Activated CD8-positive, alpha-beta T cell treated with anti-CD3 and anti-CD28 coated beads for 36 hours (primary cell): ENCODE results near the gene STAC2. TPM values are rescaled to one million over a fixed set of nuclear protein-coding genes. Genes with fewer than 3 reads are reported as not detected.

Source experiments
- ATAC-seq: fragments of 200-7000 bp; cut with Tn5 transposase; one replicate; pipeline ENCODE4 v1.10.0; 2021; ENCODE audit warnings: mild to moderate bottlenecking, moderate library complexity
- CTCF ChIA-PET: fragments of 350-600 bp; sonication (Branson Sonifier 250); formaldehyde crosslinking; loops from one replicate; lab custom pipeline; 2021; ENCODE audit warnings: antibody characterized with exemption; lab: Charles Lee
- POLR2A ChIA-PET: fragments of 350-600 bp; sonication (Branson Sonifier 250); formaldehyde crosslinking; loops from one replicate; lab custom pipeline; 2021; ENCODE audit warnings: antibody characterized with exemption; lab: Charles Lee
- DNase-seq: peaks from one replicate; pipeline ENCODE4 v3.0.0-alpha.2; 2020
- H3K27ac Mint-ChIP-seq: one replicate; pipeline ENCODE4 v1.8.0; 2021; ENCODE audit warnings: mild to moderate bottlenecking, mixed read lengths
- H3K27me3 Mint-ChIP-seq: one replicate; pipeline ENCODE4 v1.8.0; 2021; ENCODE audit warnings: mixed read lengths
- H3K36me3 Mint-ChIP-seq: one replicate; pipeline ENCODE4 v1.8.0; 2021; ENCODE audit warnings: low read depth, mixed read lengths
- H3K4me1 Mint-ChIP-seq: one replicate; pipeline ENCODE4 v1.8.0; 2021; ENCODE audit warnings: low read depth, mixed read lengths
- H3K4me3 Mint-ChIP-seq: one replicate; pipeline ENCODE4 v1.8.0; 2021; ENCODE audit warnings: mild to moderate bottlenecking, moderate library complexity, mixed read lengths
- H3K9me3 Mint-ChIP-seq: one replicate; pipeline ENCODE4 v1.8.0; 2021; ENCODE audit warnings: mixed read lengths
- intact Hi-C: fragments of 100-400 bp; cut with micrococcal nuclease; formaldehyde crosslinking; loops from one replicate; pipeline ENCODE4 v1.10.0; 2022
- total RNA-seq, 2 experiments: library from RNA; stranded (reverse); gene quantifications; one replicate each; pipeline ENCODE4 v1.2.3, GENCODE V29; 2021
- TF ChIP-seq, protein P1 (sequence below): fragments of 200-600 bp; IDR thresholded peaks from one replicate; pipeline ENCODE4 v1.8.0; 2022; ENCODE audit warnings: antibody characterized with exemption, mild to moderate bottlenecking

STAC2 gene
- total RNA-seq, 2 experiments from 2014 or later: 0.47 to 0.56 TPM

DNA sequence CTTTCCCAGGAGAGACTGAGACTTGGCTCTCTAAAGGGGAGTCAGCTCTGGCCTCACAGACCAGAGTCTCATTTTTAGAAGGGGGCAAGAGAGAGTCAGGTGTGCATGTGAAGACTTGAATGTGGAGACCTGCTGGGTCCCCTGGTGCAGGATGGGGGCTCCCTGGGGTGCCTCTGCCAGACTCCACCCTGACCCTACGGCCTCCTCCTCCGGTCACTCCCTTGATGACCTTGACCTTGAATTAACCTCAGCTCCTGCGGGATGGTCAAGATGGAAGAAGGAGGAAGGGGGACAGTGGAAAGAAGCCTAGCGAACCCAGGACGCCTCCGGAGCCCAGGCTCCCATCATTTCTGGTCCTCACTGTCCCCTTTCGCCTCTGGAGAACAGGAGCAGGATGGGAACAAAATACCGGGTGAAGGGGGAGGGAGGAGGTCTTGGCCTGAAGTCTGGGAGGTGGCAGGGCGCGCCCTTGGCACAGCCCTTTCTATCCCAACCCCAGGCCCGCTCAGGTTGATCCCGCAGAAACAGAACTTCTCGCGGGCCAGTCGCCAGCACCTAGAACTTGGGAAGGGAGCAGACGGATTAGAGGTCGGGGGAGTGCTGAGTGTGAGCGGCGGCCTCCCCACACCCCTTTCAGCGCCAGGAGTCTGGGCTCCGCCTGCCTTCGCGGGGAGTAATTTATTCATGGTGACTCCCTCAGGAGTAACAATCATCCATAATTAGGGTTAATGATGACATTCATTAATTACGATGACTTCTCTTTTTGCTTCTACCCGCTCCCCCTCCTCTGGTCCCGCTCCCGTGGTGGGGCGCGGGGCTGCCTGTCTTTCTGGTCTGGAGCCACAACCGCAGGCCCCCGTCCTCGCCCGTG is 1.6 kb downstream of the STAC2 start:
- CTCF ChIA-PET: interaction anchor here (1.3 to 27.4 kb wide), 2 partner anchors 11 to 21 kb away, joined by 8 to 516 read pairs; no protein-coding TSS in a partner anchor
- no peaks in the 10 kb centered on the region for H3K36me3 Mint-ChIP-seq
- TF ChIP-seq, protein P1, sequence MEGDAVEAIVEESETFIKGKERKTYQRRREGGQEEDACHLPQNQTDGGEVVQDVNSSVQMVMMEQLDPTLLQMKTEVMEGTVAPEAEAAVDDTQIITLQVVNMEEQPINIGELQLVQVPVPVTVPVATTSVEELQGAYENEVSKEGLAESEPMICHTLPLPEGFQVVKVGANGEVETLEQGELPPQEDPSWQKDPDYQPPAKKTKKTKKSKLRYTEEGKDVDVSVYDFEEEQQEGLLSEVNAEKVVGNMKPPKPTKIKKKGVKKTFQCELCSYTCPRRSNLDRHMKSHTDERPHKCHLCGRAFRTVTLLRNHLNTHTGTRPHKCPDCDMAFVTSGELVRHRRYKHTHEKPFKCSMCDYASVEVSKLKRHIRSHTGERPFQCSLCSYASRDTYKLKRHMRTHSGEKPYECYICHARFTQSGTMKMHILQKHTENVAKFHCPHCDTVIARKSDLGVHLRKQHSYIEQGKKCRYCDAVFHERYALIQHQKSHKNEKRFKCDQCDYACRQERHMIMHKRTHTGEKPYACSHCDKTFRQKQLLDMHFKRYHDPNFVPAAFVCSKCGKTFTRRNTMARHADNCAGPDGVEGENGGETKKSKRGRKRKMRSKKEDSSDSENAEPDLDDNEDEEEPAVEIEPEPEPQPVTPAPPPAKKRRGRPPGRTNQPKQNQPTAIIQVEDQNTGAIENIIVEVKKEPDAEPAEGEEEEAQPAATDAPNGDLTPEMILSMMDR: no peak
- ATAC-seq: no peak
- POLR2A ChIA-PET: interaction anchor here (0.5 to 1.8 kb wide), 5 partner anchors 12 to 326 kb away, joined by 3 to 10 read pairs (median 5); partner anchors contain the start of gene RPL19
- no peaks in the 10 kb centered on the region for H3K9me3 Mint-ChIP-seq
- intact Hi-C loops: no loop called here
- H3K27ac Mint-ChIP-seq: no peak overlapping the region
- H3K27me3 Mint-ChIP-seq: peaks cover 26% of the 10 kb centered on the region
- DNase-seq: no peak
- H3K4me1 Mint-ChIP-seq: peaks cover 10% of the 10 kb centered on the region
- no peak overlapping the region for H3K4me3 Mint-ChIP-seq

DNA sequence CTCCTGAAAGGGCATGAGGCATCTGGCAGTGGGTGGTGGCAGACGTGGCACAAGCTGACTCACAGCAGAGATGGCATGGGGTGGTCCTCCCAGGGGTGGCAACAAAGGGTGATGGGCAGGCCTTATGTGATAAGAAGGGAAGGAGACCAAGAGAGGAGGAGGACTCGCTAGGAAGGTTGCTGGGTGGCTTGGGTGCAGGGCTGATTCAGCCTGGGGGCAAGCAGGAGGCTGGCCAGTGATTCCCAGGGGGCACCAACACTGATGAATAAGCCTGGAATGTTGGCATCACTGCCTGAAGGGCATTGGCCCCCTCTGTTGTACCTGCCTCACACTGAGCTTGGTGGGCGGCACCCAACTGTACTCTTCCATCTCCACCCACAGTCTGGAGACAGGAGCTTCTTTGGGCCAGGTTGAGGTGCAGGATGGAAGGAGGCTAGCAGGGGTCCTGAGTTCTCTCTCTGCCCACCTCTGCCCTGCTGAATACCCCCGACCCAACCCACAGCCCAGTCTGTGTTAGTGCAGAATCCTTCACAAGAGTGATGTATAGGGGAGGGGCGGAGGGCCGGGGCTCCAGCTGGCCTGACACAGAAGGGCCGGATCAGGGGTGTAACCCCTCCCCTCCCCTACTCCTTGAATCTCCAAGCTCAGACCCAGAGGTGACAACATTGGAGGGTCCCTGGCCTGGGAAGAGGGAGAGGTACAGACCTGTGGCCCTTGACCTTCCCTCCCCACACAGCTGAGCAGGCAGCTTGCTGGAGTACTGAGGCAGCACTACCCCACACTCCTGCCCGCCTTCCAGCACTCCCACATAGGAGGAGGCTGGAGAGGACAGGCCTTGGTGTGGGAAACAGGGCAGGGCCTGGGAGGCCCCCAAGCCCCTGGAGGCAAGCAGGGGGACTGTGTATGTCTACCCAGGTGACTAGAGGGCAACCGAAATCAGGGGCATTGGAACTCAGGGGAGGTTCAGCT is 2.6 kb downstream of the STAC2 start:
- peaks cover 29% of the 10 kb centered on the region for H3K27me3 Mint-ChIP-seq
- intact Hi-C loops: no loop called here
- no peaks in the 10 kb centered on the region for H3K9me3 Mint-ChIP-seq
- ChIA-PET POLR2A (interaction anchor here (0.9 to 1.8 kb wide), 4 partner anchors 13 to 23 kb away, joined by 3 to 10 read pairs (median 6); partner anchors contain the start of gene RPL19), CTCF (interaction anchor here (1.3 to 27.4 kb wide), 4 partner anchors 12 to 58 kb away, joined by 3 to 516 read pairs (median 6); no protein-coding TSS in a partner anchor)
- no peak overlapping the region for H3K27ac Mint-ChIP-seq
- no peak for DNase-seq
- H3K4me3 Mint-ChIP-seq: no peak overlapping the region
- no peaks in the 10 kb centered on the region for H3K36me3 Mint-ChIP-seq
- peaks cover 10% of the 10 kb centered on the region for H3K4me1 Mint-ChIP-seq
- TF ChIP-seq, protein P1: no peak
- ATAC-seq: no peak

DNA sequence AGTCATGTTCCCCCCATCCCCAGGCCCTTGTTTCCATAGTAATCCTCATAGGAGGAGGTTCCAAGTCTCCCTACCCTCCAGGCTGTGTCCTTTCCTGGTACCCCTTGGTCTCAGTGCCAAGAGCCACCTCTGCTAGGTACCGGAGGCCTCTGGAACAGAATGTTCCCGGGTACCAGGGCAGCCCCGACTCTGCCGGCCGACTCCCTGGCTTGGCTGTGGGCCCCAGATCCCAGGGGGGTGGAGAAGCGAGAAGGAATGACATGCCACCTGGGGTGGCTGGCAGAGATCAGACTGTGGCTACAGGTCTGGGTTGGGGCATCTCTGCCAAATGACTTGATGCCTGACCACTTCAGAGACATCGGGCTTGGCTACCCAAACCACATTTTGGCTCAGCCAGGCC is 3.6 kb downstream of the STAC2 start:
- ATAC-seq (no peak), DNase-seq (no peak)
- ChIA-PET POLR2A (interaction anchor here (1.2 to 1.8 kb wide), 2 partner anchors 10 to 14 kb away, joined by 4 to 10 read pairs; no protein-coding TSS in a partner anchor), CTCF (interaction anchor here (1.3 to 27.4 kb wide), 3 partner anchors 13 to 57 kb away, joined by 3 to 516 read pairs (median 3); no protein-coding TSS in a partner anchor)
- Mint-ChIP-seq H3K4me1 (peaks cover 7% of the 10 kb centered on the region), H3K27ac (no peak overlapping the region), H3K27me3 (peaks cover 20% of the 10 kb centered on the region), H3K4me3 (no peak overlapping the region), H3K9me3 (no peaks in the 10 kb centered on the region), H3K36me3 (no peaks in the 10 kb centered on the region)
- intact Hi-C loops: no loop called here
- TF ChIP-seq, protein P1: no peak

DNA sequence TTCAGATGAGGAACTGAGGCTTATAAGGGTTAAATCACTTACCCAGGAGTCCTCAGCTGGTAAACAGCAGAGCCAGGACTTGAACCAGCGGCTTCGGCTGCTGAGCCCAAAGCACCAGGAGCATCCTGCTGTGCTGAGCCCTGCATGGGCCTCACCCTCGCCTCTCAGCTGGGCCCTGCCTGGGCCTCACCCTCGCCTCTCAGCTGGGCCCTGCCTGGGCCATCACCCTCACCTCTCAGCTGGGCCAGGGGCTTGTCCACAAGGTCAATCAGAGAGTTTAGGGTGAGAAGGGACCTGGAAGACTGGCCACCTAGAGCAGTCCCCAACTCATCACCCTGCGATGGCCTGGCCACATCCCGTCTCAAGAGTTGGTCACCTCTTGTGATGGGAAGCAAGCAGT is 4.2 kb downstream of the STAC2 start:
- no peak for ATAC-seq

More for the DNA sequence above, 4.2 kb downstream of the STAC2 start:
- TF ChIP-seq, protein P1: no peak
- intact Hi-C loops: no loop called here
- Mint-ChIP-seq H3K4me3 (no peak overlapping the region), H3K36me3 (no peaks in the 10 kb centered on the region), H3K9me3 (no peaks in the 10 kb centered on the region), H3K27ac (no peak overlapping the region), H3K4me1 (peaks cover 7% of the 10 kb centered on the region), H3K27me3 (peaks cover 22% of the 10 kb centered on the region)
- DNase-seq: no peak
- CTCF ChIA-PET: interaction anchor here (0.9 to 27.4 kb wide), 4 partner anchors 13 to 57 kb away, joined by 3 to 516 read pairs (median 3); no protein-coding TSS in a partner anchor
- POLR2A ChIA-PET: interaction anchor here (1.0 to 1.2 kb wide), 2 partner anchors 11 to 22 kb away, joined by 4 read pairs; partner anchors contain the start of gene RPL19
